AG04449 (cell line): Measurements from ENCODE around the gene SCFD2.

Experiments
- CTCF ChIA-PET: fragments of 350-600 bp; formaldehyde crosslinking; extraction: SDS; loops from one replicate; lab custom pipeline; 2021; ENCODE audit warnings: antibody characterized with exemption; lab: Yijun Ruan, JAX
- POLR2A ChIA-PET: fragments of 400-600, 350-600 bp; formaldehyde crosslinking; extraction: SDS; loops from one replicate; lab custom pipeline; 2020; ENCODE audit warnings: antibody characterized with exemption, inconsistent platforms; lab: Yijun Ruan, JAX
- DNase-seq: peaks from one replicate; pipeline ENCODE4 v3.0.0-alpha.2; 2010; ENCODE audit warnings: low read depth, low spot score
- H3K4me3 ChIP-seq: 2 replicates; pipeline ENCODE4 v1.5.1; 2011; ENCODE audit warnings: low read depth, mild to moderate bottlenecking, control low read depth, low read length
- TF ChIP-seq, protein P1 (sequence below): IDR thresholded peaks from one replicate; pipeline ENCODE4 v1.5.1; 2011; ENCODE audit warnings: mild to moderate bottlenecking, moderate library complexity, low read length, control low read depth, inconsistent platforms; ENCODE audit not compliant: insufficient read depth; ENCODE audit errors: missing control alignments

SCFD2 gene

GRCh38 chr4:52861171-52861823 is 504.6 kb downstream of the SCFD2 start:
- POLR2A ChIA-PET: no interaction called here
- TF ChIP-seq, protein P1, sequence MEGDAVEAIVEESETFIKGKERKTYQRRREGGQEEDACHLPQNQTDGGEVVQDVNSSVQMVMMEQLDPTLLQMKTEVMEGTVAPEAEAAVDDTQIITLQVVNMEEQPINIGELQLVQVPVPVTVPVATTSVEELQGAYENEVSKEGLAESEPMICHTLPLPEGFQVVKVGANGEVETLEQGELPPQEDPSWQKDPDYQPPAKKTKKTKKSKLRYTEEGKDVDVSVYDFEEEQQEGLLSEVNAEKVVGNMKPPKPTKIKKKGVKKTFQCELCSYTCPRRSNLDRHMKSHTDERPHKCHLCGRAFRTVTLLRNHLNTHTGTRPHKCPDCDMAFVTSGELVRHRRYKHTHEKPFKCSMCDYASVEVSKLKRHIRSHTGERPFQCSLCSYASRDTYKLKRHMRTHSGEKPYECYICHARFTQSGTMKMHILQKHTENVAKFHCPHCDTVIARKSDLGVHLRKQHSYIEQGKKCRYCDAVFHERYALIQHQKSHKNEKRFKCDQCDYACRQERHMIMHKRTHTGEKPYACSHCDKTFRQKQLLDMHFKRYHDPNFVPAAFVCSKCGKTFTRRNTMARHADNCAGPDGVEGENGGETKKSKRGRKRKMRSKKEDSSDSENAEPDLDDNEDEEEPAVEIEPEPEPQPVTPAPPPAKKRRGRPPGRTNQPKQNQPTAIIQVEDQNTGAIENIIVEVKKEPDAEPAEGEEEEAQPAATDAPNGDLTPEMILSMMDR: no peak
- CTCF ChIA-PET: interaction anchor here (0.6 to 1.2 kb wide), 3 partner anchors 10 to 48 kb away, joined by 3 read pairs; no protein-coding TSS in a partner anchor
- peak overlapping the region; percentile 73 for H3K4me3 ChIP-seq
- no peak for DNase-seq

GRCh38 chr4:52860361-52860760 is 505.5 kb downstream of the SCFD2 start:
- H3K4me3 ChIP-seq: no peak overlapping the region
- TF ChIP-seq, protein P1: no peak
- DNase-seq: no peak
- POLR2A ChIA-PET: no interaction called here
- CTCF ChIA-PET: no interaction called here

GRCh38 chr4:52856801-52857200 is 509.1 kb downstream of the SCFD2 start:
- DNase-seq: no peak
- ChIA-PET POLR2A (no interaction called here), CTCF (no interaction called here)
- H3K4me3 ChIP-seq: no peak overlapping the region
- TF ChIP-seq, protein P1: no peak

- DNase-seq: peak; percentile 74
- ChIA-PET CTCF (interaction anchor here (1.1 to 1.9 kb wide), 2 partner anchors 130 to 307 kb away, joined by 7 to 8 read pairs; no protein-coding TSS in a partner anchor), POLR2A (interaction anchor here (0.5 kb wide), 1 partner anchor 1373 kb away, joined by 3 read pairs; no protein-coding TSS in a partner anchor)
- H3K4me3 ChIP-seq: no peak overlapping the region
- TF ChIP-seq, protein P1: no peak
Measured at GRCh38 chr4:52853351-52853750, 512.5 kb downstream of the SCFD2 start.

DNA sequence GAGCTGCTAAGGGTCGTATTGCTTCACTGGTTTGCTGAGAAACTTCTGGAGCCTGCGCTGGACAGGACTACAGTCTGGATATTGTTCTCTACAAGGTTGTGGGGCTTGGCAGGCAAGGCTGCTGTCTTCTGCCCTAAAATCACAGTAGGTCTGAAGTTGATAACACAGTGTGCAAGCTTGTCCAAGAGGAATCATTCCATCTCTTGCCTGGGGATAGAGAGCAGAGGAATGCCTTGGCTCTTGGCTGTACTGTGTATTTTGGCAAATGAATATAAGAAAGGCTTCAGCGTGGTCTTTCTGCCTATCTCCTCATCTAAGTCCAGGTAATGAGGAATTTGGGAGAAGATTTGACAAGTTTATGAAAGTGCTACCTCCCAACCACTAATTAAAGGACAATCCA is 513.1 kb downstream of the SCFD2 start:
- CTCF ChIA-PET: interaction anchor here (1.1 to 1.9 kb wide), 2 partner anchors 130 to 307 kb away, joined by 7 to 8 read pairs; no protein-coding TSS in a partner anchor
- no peak overlapping the region for H3K4me3 ChIP-seq
- TF ChIP-seq, protein P1: no peak
- POLR2A ChIA-PET: interaction anchor here (0.5 kb wide), 1 partner anchor 1374 kb away, joined by 3 read pairs; no protein-coding TSS in a partner anchor
- no peak for DNase-seq

- no peak for DNase-seq
- ChIA-PET CTCF (interaction anchor here (0.9 to 1.9 kb wide), 2 partner anchors 12 to 306 kb away, joined by 3 to 8 read pairs; no protein-coding TSS in a partner anchor), POLR2A (no interaction called here)
- H3K4me3 ChIP-seq: no peak overlapping the region
- TF ChIP-seq, protein P1: no peak
Measured at GRCh38 chr4:52852041-52852440, 513.8 kb downstream of the SCFD2 start.
